Measurements from ENCODE around the gene IQCE. TPM values are rescaled to one million over a fixed set of nuclear protein-coding genes. Genes with fewer than 3 reads are reported as not detected.

Gene IQCE
- total and polyA plus RNA-seq, 2 experiments from 2014 or later: 11.8 to 13.3 TPM

DNA sequence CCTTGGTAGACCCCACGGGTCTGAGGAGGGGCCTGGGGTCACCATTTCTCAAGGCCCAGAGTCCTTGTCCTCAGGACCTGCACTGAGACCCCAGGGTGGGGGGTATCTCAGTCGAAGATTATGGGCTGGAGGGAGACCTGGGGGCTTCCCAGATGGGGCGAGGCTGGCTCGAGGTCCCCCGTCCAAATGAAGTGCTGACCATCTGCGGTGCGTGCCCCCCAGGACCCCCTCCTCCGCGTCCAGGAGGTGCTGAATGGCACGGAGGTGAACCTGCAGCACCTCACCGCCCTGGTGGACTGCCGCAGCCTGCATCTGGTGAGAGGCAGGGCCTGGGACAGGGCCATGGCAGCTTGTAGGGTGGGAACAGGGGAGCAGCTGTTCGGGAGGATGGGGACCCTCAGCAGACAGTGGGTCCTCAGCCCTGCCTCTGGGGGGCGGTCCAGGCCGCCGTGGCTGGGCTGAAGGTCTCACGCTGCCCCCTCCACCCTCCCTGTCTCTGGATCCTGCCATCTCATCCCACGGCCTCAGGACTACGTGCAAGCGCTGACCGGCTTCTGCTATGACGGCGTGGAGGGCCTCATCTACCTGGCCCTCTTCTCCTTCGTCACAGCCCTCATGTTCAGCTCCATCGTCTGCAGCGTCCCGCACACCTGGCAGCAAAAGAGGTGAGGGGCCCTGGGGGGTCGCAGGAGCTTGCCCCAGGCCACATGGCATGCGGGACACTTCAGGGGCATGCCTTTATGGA, 97.3 kb downstream of the IQCE start:
- H3K9me2 ChIP-seq (replicated peaks; ENCODE audit: insufficient read depth): no peaks in the 10 kb centered on the region
- WGBS (ENCODE audit: low lambda C conversion rate, missing lambda C conversion rate): 98% methylated on average over 27 of the region's 29 CpGs
- no peaks in the 10 kb centered on the region for H3K4me1 ChIP-seq (ENCODE audit: insufficient read depth)
- no peaks in the 10 kb centered on the region for H3K79me2 ChIP-seq
- H3K27me3 ChIP-seq: no peaks in the 10 kb centered on the region
- TF ChIP-seq EZH2 (IDR thresholded peaks at IDR 0.05; ENCODE audit: borderline replicate concordance) (no peak), CTCF (IDR thresholded peaks at IDR 0.05; ENCODE audit: poor library complexity) (no peak), EZH2phosphoT487 (IDR thresholded peaks at IDR 0.05; ENCODE audit: low read depth, severe bottlenecking, unreplicated experiment) (no peak)
- no peak for DNase-seq (ENCODE audit: low spot score)
- H3K36me3 ChIP-seq (replicated peaks; ENCODE audit: insufficient read depth, low read depth): no peaks in the 10 kb centered on the region
- H2AFZ ChIP-seq: no peak overlapping the region
- H3K4me3 ChIP-seq: no peak overlapping the region
- H3K27ac ChIP-seq: no peak overlapping the region
- H3K9me3 ChIP-seq (ENCODE audit: low read depth): no peaks in the 10 kb centered on the region
- H4K20me1 ChIP-seq (ENCODE audit: insufficient read depth, poor library complexity, severe bottlenecking): no peaks in the 10 kb centered on the region
- H3K4me2 ChIP-seq: no peak overlapping the region

DNA sequence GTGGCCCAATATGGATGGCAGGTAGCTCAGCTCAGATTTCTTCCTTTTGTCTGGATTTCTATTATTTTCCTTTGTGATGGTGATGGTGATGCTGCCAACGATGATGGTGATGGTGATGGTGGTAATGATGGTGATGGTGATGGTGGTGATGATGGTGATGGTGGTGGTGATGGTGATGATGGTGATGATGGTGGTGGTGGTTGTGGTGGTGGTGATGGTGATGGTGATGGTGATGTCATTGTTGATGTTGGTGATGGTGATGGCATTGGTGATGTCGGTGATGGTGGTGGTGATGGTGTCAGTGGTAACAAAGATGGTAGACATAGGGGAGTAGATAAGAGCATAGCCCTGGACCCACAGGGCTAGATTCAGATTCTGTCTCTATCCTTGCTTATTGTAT, 98.4 kb downstream of the IQCE start:
- TF ChIP-seq EZH2phosphoT487 (IDR thresholded peaks at IDR 0.05; ENCODE audit: low read depth, severe bottlenecking, unreplicated experiment) (no peak), CTCF (IDR thresholded peaks at IDR 0.05; ENCODE audit: poor library complexity) (no peak), EZH2 (IDR thresholded peaks at IDR 0.05; ENCODE audit: borderline replicate concordance) (no peak)
- H3K36me3 ChIP-seq (replicated peaks; ENCODE audit: insufficient read depth, low read depth): no peaks in the 10 kb centered on the region
- H4K20me1 ChIP-seq (ENCODE audit: insufficient read depth, poor library complexity, severe bottlenecking): no peaks in the 10 kb centered on the region
- H3K4me2 ChIP-seq: no peak overlapping the region
- no peaks in the 10 kb centered on the region for H3K4me1 ChIP-seq (ENCODE audit: insufficient read depth)
- no peak overlapping the region for H3K4me3 ChIP-seq
- no peak for DNase-seq (ENCODE audit: low spot score)
- H3K27ac ChIP-seq: no peak overlapping the region
- H3K27me3 ChIP-seq: no peaks in the 10 kb centered on the region
- H3K9me2 ChIP-seq (replicated peaks; ENCODE audit: insufficient read depth): no peaks in the 10 kb centered on the region
- 15% methylated on average over 2 of the region's 2 CpGs for WGBS (ENCODE audit: low lambda C conversion rate, missing lambda C conversion rate)
- H3K79me2 ChIP-seq: no peaks in the 10 kb centered on the region
- H2AFZ ChIP-seq: no peak overlapping the region
- no peaks in the 10 kb centered on the region for H3K9me3 ChIP-seq (ENCODE audit: low read depth)

DNA sequence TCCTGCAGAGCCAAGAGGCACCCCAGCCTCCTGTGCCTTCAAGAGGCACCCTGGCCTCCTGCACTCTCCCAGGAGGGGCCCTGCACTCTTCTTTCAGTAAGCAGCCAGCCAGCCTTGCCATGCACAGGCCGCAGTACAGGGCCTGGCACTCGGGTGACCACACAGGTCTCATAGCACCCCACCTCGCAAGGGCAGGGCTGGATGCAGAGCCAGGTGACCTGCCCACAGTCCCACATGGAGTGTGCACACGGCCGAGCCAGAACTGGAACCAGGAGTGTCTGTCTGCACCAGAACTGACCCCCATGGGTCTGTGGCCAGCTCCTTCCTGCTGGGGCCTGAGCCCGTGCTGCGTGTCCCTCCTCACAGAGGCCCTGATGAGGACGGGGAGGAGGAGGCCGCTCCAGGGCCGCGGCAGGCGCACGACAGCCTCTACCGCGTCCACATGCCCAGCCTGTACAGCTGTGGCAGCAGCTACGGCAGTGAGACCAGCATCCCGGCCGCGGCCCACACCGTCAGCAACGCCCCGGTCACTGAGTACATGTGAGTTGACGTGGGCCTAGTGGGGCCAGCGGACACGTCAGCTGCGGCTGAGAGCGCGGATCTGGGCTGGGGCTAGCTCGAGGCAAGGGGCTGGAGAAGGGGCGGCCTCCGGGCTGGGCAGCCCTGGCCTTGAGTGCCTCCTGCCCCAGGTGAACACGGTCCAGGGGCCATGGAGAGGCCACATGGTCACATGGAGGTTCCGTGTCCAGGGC, 99.3 kb downstream of the IQCE start:
- H3K36me3 ChIP-seq (replicated peaks; ENCODE audit: insufficient read depth, low read depth): no peaks in the 10 kb centered on the region
- no peaks in the 10 kb centered on the region for H4K20me1 ChIP-seq (ENCODE audit: insufficient read depth, poor library complexity, severe bottlenecking)
- H3K4me3 ChIP-seq: no peak overlapping the region
- H3K27ac ChIP-seq: no peak overlapping the region
- TF ChIP-seq EZH2 (IDR thresholded peaks at IDR 0.05; ENCODE audit: borderline replicate concordance) (no peak), EZH2phosphoT487 (IDR thresholded peaks at IDR 0.05; ENCODE audit: low read depth, severe bottlenecking, unreplicated experiment) (no peak), CTCF (IDR thresholded peaks at IDR 0.05; ENCODE audit: poor library complexity) (no peak)
- H3K27me3 ChIP-seq: no peaks in the 10 kb centered on the region
- no peaks in the 10 kb centered on the region for H3K4me1 ChIP-seq (ENCODE audit: insufficient read depth)
- H2AFZ ChIP-seq: no peak overlapping the region
- DNase-seq (ENCODE audit: low spot score): no peak
- H3K9me2 ChIP-seq (replicated peaks; ENCODE audit: insufficient read depth): no peaks in the 10 kb centered on the region
- WGBS (ENCODE audit: low lambda C conversion rate, missing lambda C conversion rate): 95% methylated on average over 31 of the region's 33 CpGs
- no peaks in the 10 kb centered on the region for H3K9me3 ChIP-seq (ENCODE audit: low read depth)
- H3K79me2 ChIP-seq: no peaks in the 10 kb centered on the region
- H3K4me2 ChIP-seq: no peak overlapping the region
